Measurements from ENCODE around the gene SYNDIG1. TPM values are rescaled to one million over a fixed set of nuclear protein-coding genes. Genes with fewer than 3 reads are reported as not detected.
A peak's percentile ranks its signal among the peaks of the same experiment; 100 is the strongest.

Gene SYNDIG1
- total RNA-seq, 8 experiments from 2014 or later = 5.0 to 64.6 (median 11.3) TPM

- no peak overlapping the region for H3K27ac ChIP-seq
- in situ Hi-C loops (cut with MboI; ENCODE audit: low pct_unique_long_range_greater_than_20kb in 2 of 9, low sequenced_read_pairs in 9 of 9, unreplicated experiment in 9 of 9) = loop anchor here in 1 of 9 experiments (25.0 kb wide), 1 partner anchor 105 kb away; no protein-coding TSS in a partner anchor
- ATAC-seq (replicated peaks in 6 of 8) = no peak
- peaks cover 9 to 11% of the 10 kb centered on the region in 2 donors for H3K4me1 ChIP-seq (replicated peaks in 1 of 2)
- H3K4me3 ChIP-seq = no peak overlapping the region
- 48 to 100% (median 96%) methylated on average over 1 to 6 of the region's 15 CpGs; no CpG with 5 or more reads in 4 of the 10 experiments for WGBS, 10 experiments
Measured at GRCh38 chr20:24582373-24583168, 113.1 kb downstream of the SYNDIG1 start.

- no peak overlapping the region for H3K27ac ChIP-seq
Measured at GRCh38 chr20:24583169-24583792, 113.9 kb downstream of the SYNDIG1 start.

GRCh38 chr20:24584078-24584477, 114.6 kb downstream of the SYNDIG1 start:
- ATAC-seq (replicated peaks in 6 of 8) = no peak
- WGBS, 10 experiments = 20 to 100% (median 67%) methylated on average over 1 to 6 of the region's 9 CpGs; no CpG with 5 or more reads in 5 of the 10 experiments
- H3K4me1 ChIP-seq (replicated peaks in 1 of 2) = peaks cover 2 to 6% of the 10 kb centered on the region in 2 donors
- H3K4me3 ChIP-seq = no peak overlapping the region
- H3K27ac ChIP-seq = no peak overlapping the region
- in situ Hi-C loops (cut with MboI; ENCODE audit: low pct_unique_long_range_greater_than_20kb in 2 of 9, low sequenced_read_pairs in 9 of 9, unreplicated experiment in 9 of 9) = loop anchor here in 1 of 9 experiments (25.0 kb wide), 1 partner anchor 103 kb away; no protein-coding TSS in a partner anchor

More at GRCh38 chr20:24583169-24583792, 113.9 kb downstream of the SYNDIG1 start:
- ATAC-seq (replicated peaks in 6 of 8) = no peak
- no peak overlapping the region for H3K4me3 ChIP-seq
- H3K4me1 ChIP-seq (replicated peaks in 1 of 2) = peaks cover 9 to 10% of the 10 kb centered on the region in 2 donors
- in situ Hi-C loops (cut with MboI; ENCODE audit: low pct_unique_long_range_greater_than_20kb in 2 of 9, low sequenced_read_pairs in 9 of 9, unreplicated experiment in 9 of 9) = loop anchor here in 1 of 9 experiments (25.0 kb wide), 1 partner anchor 104 kb away; no protein-coding TSS in a partner anchor
- WGBS, 10 experiments = 50 to 95% (median 73%) methylated on average over 2 to 7 of the region's 13 CpGs; no CpG with 5 or more reads in 3 of the 10 experiments

GRCh38 chr20:24584538-24585356, 115.3 kb downstream of the SYNDIG1 start:
- Histone ChIP-seq H3K4me1 (replicated peaks in 1 of 2) (peaks cover 0 to 2% of the 10 kb centered on the region in 2 donors), H3K27ac (no peak overlapping the region), H3K4me3 (no peak overlapping the region)
- in situ Hi-C loops (cut with MboI; ENCODE audit: low pct_unique_long_range_greater_than_20kb in 2 of 9, low sequenced_read_pairs in 9 of 9, unreplicated experiment in 9 of 9) = loop anchor here in 1 of 9 experiments (25.0 kb wide), 1 partner anchor 103 kb away; no protein-coding TSS in a partner anchor
- 15 to 100% (median 82%) methylated on average over 1 to 10 of the region's 26 CpGs; no CpG with 5 or more reads in 2 of the 10 experiments for WGBS, 10 experiments
- ATAC-seq (replicated peaks in 6 of 8) = peak in 4 of 8 experiments; percentile 64 to 75 (median 66)

- no peak overlapping the region for H3K27ac ChIP-seq
- WGBS, 10 experiments = 50 to 81% (median 74%) methylated on average over 1 to 3 of the region's 10 CpGs; no CpG with 5 or more reads in 6 of the 10 experiments
Measured at GRCh38 chr20:24585796-24586522, 116.5 kb downstream of the SYNDIG1 start.

GRCh38 chr20:24586523-24586840, 117.1 kb downstream of the SYNDIG1 start:
- no peak for ATAC-seq (replicated peaks in 6 of 8)
- WGBS, 10 experiments = 29 to 100% (median 77%) methylated on average over 1 to 5 of the region's 6 CpGs; no CpG with 5 or more reads in 7 of the 10 experiments
- H3K4me3 ChIP-seq = no peak overlapping the region
- no peak overlapping the region for H3K27ac ChIP-seq
- in situ Hi-C loops (cut with MboI; ENCODE audit: low pct_unique_long_range_greater_than_20kb in 2 of 9, low sequenced_read_pairs in 9 of 9, unreplicated experiment in 9 of 9) = loop anchor here in 1 of 9 experiments (25.0 kb wide), 1 partner anchor 101 kb away; no protein-coding TSS in a partner anchor
- peaks cover 0 to 2% of the 10 kb centered on the region in 2 donors for H3K4me1 ChIP-seq (replicated peaks in 1 of 2)

More at GRCh38 chr20:24585796-24586522, 116.5 kb downstream of the SYNDIG1 start:
- in situ Hi-C loops (cut with MboI; ENCODE audit: low pct_unique_long_range_greater_than_20kb in 2 of 9, low sequenced_read_pairs in 9 of 9, unreplicated experiment in 9 of 9) = loop anchor here in 1 of 9 experiments (25.0 kb wide), 1 partner anchor 101 kb away; no protein-coding TSS in a partner anchor
- Histone ChIP-seq H3K4me3 (no peak overlapping the region), H3K4me1 (replicated peaks in 1 of 2) (peaks cover 0 to 2% of the 10 kb centered on the region in 2 donors)
- no peak for ATAC-seq (replicated peaks in 6 of 8)

- peak in 2 of 8 experiments; percentile 25 to 65 for ATAC-seq (replicated peaks in 6 of 8)
- Histone ChIP-seq H3K4me1 (replicated peaks in 1 of 2) (peaks cover 0 to 2% of the 10 kb centered on the region in 2 donors), H3K27ac (no peak overlapping the region), H3K4me3 (no peak overlapping the region)
- in situ Hi-C loops (cut with MboI; ENCODE audit: low pct_unique_long_range_greater_than_20kb in 2 of 9, low sequenced_read_pairs in 9 of 9, unreplicated experiment in 9 of 9) = loop anchor here in 1 of 9 experiments (25.0 kb wide), 1 partner anchor 100 kb away; no protein-coding TSS in a partner anchor
- WGBS, 10 experiments = 30 to 100% (median 80%) methylated on average over 2 to 5 of the region's 12 CpGs; no CpG with 5 or more reads in 4 of the 10 experiments
Measured at GRCh38 chr20:24587384-24588046, 118.1 kb downstream of the SYNDIG1 start.

GRCh38 chr20:24588047-24588635, 118.7 kb downstream of the SYNDIG1 start:
- no peak for ATAC-seq (replicated peaks in 6 of 8)
- WGBS, 10 experiments = 43 to 92% (median 82%) methylated on average over 1 to 4 of the region's 6 CpGs; no CpG with 5 or more reads in 2 of the 10 experiments
- in situ Hi-C loops (cut with MboI; ENCODE audit: low pct_unique_long_range_greater_than_20kb in 2 of 9, low sequenced_read_pairs in 9 of 9, unreplicated experiment in 9 of 9) = loop anchor here in 1 of 9 experiments (25.0 kb wide), 1 partner anchor 99 kb away; no protein-coding TSS in a partner anchor
- H3K27ac ChIP-seq = no peak overlapping the region
- H3K4me3 ChIP-seq = no peak overlapping the region
- H3K4me1 ChIP-seq (replicated peaks in 1 of 2) = peaks cover 0 to 2% of the 10 kb centered on the region in 2 donors

GRCh38 chr20:24588725-24589340, 119.4 kb downstream of the SYNDIG1 start:
- in situ Hi-C loops (cut with MboI; ENCODE audit: low pct_unique_long_range_greater_than_20kb in 2 of 9, low sequenced_read_pairs in 9 of 9, unreplicated experiment in 9 of 9) = loop anchor here in 1 of 9 experiments (25.0 kb wide), 1 partner anchor 98 kb away; no protein-coding TSS in a partner anchor
- 67 to 100% (median 100%) methylated on average over 1 to 3 of the region's 4 CpGs; no CpG with 5 or more reads in 7 of the 10 experiments for WGBS, 10 experiments
- no peak for ATAC-seq (replicated peaks in 6 of 8)

GRCh38 chr20:24589381-24589780, 120.0 kb downstream of the SYNDIG1 start:
- 78 to 100% (median 86%) methylated on average over 1 to 4 of the region's 4 CpGs; no CpG with 5 or more reads in 6 of the 10 experiments for WGBS, 10 experiments
- in situ Hi-C loops (cut with MboI; ENCODE audit: low pct_unique_long_range_greater_than_20kb in 2 of 9, low sequenced_read_pairs in 9 of 9, unreplicated experiment in 9 of 9) = loop anchor here in 1 of 9 experiments (25.0 kb wide), 1 partner anchor 98 kb away; no protein-coding TSS in a partner anchor
- ATAC-seq (replicated peaks in 6 of 8) = no peak
- Histone ChIP-seq H3K27ac (no peak overlapping the region), H3K4me3 (no peak overlapping the region), H3K4me1 (replicated peaks in 1 of 2) (peaks cover 0 to 2% of the 10 kb centered on the region in 2 donors)

More at GRCh38 chr20:24588725-24589340, 119.4 kb downstream of the SYNDIG1 start:
- Histone ChIP-seq H3K4me3 (no peak overlapping the region), H3K27ac (no peak overlapping the region), H3K4me1 (replicated peaks in 1 of 2) (peaks cover 0 to 2% of the 10 kb centered on the region in 2 donors)
